AG04450 (cell line): ENCODE results near the gene B4GALT4. TPM values are rescaled to one million over a fixed set of nuclear protein-coding genes. Genes with fewer than 3 reads are reported as not detected.

Source experiments
- CTCF ChIA-PET: fragments of 300-600, 350-600 bp; formaldehyde crosslinking; extraction: SDS; loops from one replicate; lab custom pipeline; 2022; ENCODE audit warnings: antibody characterized with exemption, inconsistent platforms; lab: Charles Lee
- POLR2A ChIA-PET: fragments of 350-600 bp; formaldehyde crosslinking; extraction: SDS; loops from one replicate; lab custom pipeline; 2021; ENCODE audit warnings: antibody characterized with exemption, inconsistent platforms; lab: Yijun Ruan, JAX
- DNase-seq: peaks from one replicate; pipeline ENCODE4 v3.0.0-alpha.2; 2011; ENCODE audit warnings: low read depth, low spot score
- H3K27ac ChIP-seq: one replicate; pipeline ENCODE4 v1.5.1; 2012; ENCODE audit warnings: low read depth, low read length, control low read depth
- H3K27me3 ChIP-seq: one replicate; pipeline ENCODE4 v1.6.0; 2012; ENCODE audit warnings: low read length; ENCODE audit not compliant: control insufficient read depth, insufficient read depth
- H3K4me3 ChIP-seq: 2 replicates; pipeline ENCODE4 v1.5.1; 2011; ENCODE audit warnings: mild to moderate bottlenecking, low read depth, low read length, control low read depth
- H3K9me3 ChIP-seq: 2 replicates; pipeline ENCODE4 v1.5.1; 2012; ENCODE audit warnings: low read length; ENCODE audit not compliant: control insufficient read depth, insufficient read depth
- CTCF ChIP-seq: IDR thresholded peaks from 2 replicates; pipeline ENCODE4 v1.5.1; 2011; ENCODE audit warnings: low read depth, low read length, control low read depth, inconsistent platforms
- polyA plus RNA-seq: library from polyadenylated mRNA; depleted of rRNA; stranded (reverse); fragments of >200 nt; gene quantifications from 2 replicates; pipeline ENCODE4 v1.2.3, GENCODE V29; 2011

B4GALT4 gene
- polyA plus RNA-seq, 1 experiment = 32.6 TPM

DNA sequence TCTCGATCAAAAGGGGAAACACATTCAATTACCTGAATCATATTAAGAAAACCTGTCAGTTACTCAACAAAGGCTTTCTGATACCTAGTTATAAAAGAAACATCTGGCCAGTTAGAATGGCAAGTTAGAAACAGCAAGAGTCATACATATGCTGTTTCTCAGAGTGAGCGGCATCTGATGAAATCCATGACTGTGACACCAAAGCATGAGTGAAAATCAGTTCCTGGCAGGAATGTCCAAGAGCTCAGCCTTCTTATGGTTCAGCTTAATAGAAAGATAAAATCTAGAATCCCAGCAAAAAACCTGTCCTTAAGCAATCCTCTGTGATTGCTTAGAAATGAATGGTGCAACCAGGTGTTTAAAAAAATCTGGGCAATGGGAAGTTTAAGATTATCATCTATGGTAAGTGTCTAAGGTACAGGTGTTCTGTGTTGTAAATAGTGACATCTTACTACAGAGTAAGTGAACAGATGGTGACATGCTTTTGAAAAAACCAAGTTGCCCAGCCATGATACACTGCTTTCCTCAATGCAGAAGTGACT, 18.8 kb downstream of the B4GALT4 start:
- POLR2A ChIA-PET = interaction anchor here (1.7 kb wide), 1 partner anchor 19 kb away, joined by 3 read pairs; the partner anchor contains the start of gene B4GALT4
- CTCF ChIA-PET = interaction anchor here (1.1 to 4.4 kb wide), 2 partner anchors 16 to 19 kb away, joined by 3 to 32 read pairs; partner anchors contain the start of gene B4GALT4
- H3K27ac ChIP-seq = no peak overlapping the region
- no peaks in the 10 kb centered on the region for H3K27me3 ChIP-seq
- no peak for DNase-seq
- H3K4me3 ChIP-seq = no peak overlapping the region
- no peaks in the 10 kb centered on the region for H3K9me3 ChIP-seq
- TF ChIP-seq CTCF = no peak

GRCh38 chr3:119220970-119221667, 19.6 kb downstream of the B4GALT4 start:
- no peak for TF ChIP-seq CTCF
- CTCF ChIA-PET = no interaction called here
- no peaks in the 10 kb centered on the region for H3K27me3 ChIP-seq
- H3K9me3 ChIP-seq = no peaks in the 10 kb centered on the region
- POLR2A ChIA-PET = no interaction called here
- H3K4me3 ChIP-seq = no peak overlapping the region
- no peak for DNase-seq
- H3K27ac ChIP-seq = no peak overlapping the region

DNA sequence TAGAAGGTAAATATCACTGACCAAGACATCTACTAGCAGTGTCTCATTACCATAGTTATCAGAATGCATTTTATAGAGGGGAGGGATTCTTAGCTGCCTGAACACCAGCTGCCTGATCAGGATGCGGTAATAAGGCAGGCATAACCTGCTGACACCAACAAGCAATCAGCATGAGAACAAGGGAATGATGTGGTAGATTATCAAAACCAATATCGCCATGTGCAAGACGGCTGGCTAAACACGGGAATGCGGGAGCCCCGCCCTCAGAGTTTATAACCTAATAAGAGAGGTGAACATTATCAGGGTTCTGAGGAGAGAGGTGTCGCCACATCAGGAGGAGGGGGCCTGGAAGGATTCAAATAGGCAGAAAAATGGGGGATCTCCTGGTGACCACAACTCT, 20.5 kb downstream of the B4GALT4 start:
- no peak for DNase-seq
- ChIA-PET CTCF (interaction anchor here (0.8 kb wide), 1 partner anchor 21 kb away, joined by 4 read pairs; the partner anchor contains the start of gene B4GALT4), POLR2A (no interaction called here)
- no peak overlapping the region for H3K4me3 ChIP-seq
- no peak for TF ChIP-seq CTCF
- no peaks in the 10 kb centered on the region for H3K9me3 ChIP-seq
- no peak overlapping the region for H3K27ac ChIP-seq
- no peaks in the 10 kb centered on the region for H3K27me3 ChIP-seq

DNA sequence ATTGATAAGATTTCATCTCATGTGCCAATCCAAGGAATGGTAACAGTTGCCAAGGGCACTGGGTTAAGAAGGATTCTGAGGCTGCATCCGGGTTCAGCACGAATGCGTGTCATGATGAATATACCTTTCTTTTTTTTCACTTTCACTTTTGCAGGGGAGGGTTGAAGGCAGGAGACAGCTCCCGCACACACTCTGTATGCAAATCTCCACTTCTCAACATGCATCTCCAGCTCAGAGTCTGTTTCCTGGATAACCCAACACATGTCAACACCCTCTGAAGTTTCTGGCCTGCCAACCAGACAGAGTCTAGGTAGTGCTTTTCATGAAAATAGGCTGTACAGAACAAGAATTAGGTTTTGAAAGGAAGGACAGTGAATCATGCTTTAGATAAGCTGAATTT, 21.6 kb downstream of the B4GALT4 start:
- no peaks in the 10 kb centered on the region for H3K27me3 ChIP-seq
- POLR2A ChIA-PET = no interaction called here
- no peak for TF ChIP-seq CTCF
- no peak overlapping the region for H3K27ac ChIP-seq
- no peak overlapping the region for H3K4me3 ChIP-seq
- no peak for DNase-seq
- H3K9me3 ChIP-seq = no peaks in the 10 kb centered on the region
- CTCF ChIA-PET = no interaction called here

- Histone ChIP-seq H3K27me3 (no peaks in the 10 kb centered on the region), H3K27ac (no peak overlapping the region), H3K4me3 (no peak overlapping the region), H3K9me3 (no peaks in the 10 kb centered on the region)
- CTCF ChIA-PET = interaction anchor here (2.4 kb wide), 1 partner anchor 30 kb away, joined by 7 read pairs; no protein-coding TSS in a partner anchor
- no peak for TF ChIP-seq CTCF
- no peak for DNase-seq
- POLR2A ChIA-PET = no interaction called here
Measured at GRCh38 chr3:119211803-119212202, 28.9 kb downstream of the B4GALT4 start.
